GM23248 (cell line): Measurements from ENCODE around the gene KCNJ1. TPM values are rescaled to one million over a fixed set of nuclear protein-coding genes. Genes with fewer than 3 reads are reported as not detected.

Source experiments
- DNase-seq: peaks from one replicate; pipeline ENCODE4 v3.0.0-alpha.2; 2015
- H2AFZ ChIP-seq: fragments of 200-600 bp; sonication (generic); 2 replicates; pipeline ENCODE4 v1.6.1; 2016; ENCODE audit warnings: antibody characterized with exemption
- H3F3A ChIP-seq: fragments of 200-600 bp; sonication (generic); 2 replicates; pipeline ENCODE4 v1.6.1; 2016; ENCODE audit warnings: mild to moderate bottlenecking, antibody characterized with exemption, mixed run types; ENCODE audit not compliant: insufficient read depth
- H3K27ac ChIP-seq: fragments of 200-600 bp; sonication (generic); 2 replicates; pipeline ENCODE4 v1.5.1; 2016; ENCODE audit warnings: mild to moderate bottlenecking
- H3K27me3 ChIP-seq: fragments of 200-600 bp; sonication (generic); replicated peaks from 2 replicates; pipeline ENCODE4 v1.6.1; 2016; ENCODE audit warnings: mild to moderate bottlenecking; ENCODE audit not compliant: insufficient read depth
- H3K36me3 ChIP-seq: fragments of 200-600 bp; sonication (generic); 2 replicates; pipeline ENCODE4 v1.6.1; 2016; ENCODE audit warnings: low read depth, mild to moderate bottlenecking
- H3K4me1 ChIP-seq: fragments of 200-600 bp; sonication (generic); 2 replicates; pipeline ENCODE4 v1.6.1; 2016; ENCODE audit warnings: mild to moderate bottlenecking; ENCODE audit not compliant: insufficient read depth
- H3K4me2 ChIP-seq: fragments of 200-600 bp; sonication (generic); one replicate; pipeline ENCODE4 v1.6.1; 2016; ENCODE audit warnings: mild to moderate bottlenecking; ENCODE audit not compliant: unreplicated experiment
- H3K4me3 ChIP-seq: fragments of 200-600 bp; sonication (generic); 2 replicates; pipeline ENCODE4 v1.5.1; 2016; ENCODE audit warnings: mild to moderate bottlenecking
- H3K79me2 ChIP-seq: fragments of 200-600 bp; sonication (generic); 2 replicates; pipeline ENCODE4 v1.6.1; 2016; ENCODE audit warnings: mild to moderate bottlenecking; ENCODE audit not compliant: insufficient read depth
- H3K9ac ChIP-seq: fragments of 200-600 bp; sonication (generic); 2 replicates; pipeline ENCODE4 v1.6.1; 2016; ENCODE audit warnings: mild to moderate bottlenecking
- H3K9me2 ChIP-seq: fragments of 200-600 bp; sonication (generic); 2 replicates; pipeline ENCODE4 v1.6.1; 2016; ENCODE audit warnings: mixed run types, mild to moderate bottlenecking, moderate library complexity; ENCODE audit not compliant: insufficient read depth
- H3K9me3 ChIP-seq: fragments of 200-600 bp; sonication (generic); one replicate; pipeline ENCODE4 v1.6.1; 2017; ENCODE audit warnings: low read depth
- H4K20me1 ChIP-seq: fragments of 200-600 bp; sonication (generic); 2 replicates; pipeline ENCODE4 v1.6.0; 2016; ENCODE audit not compliant: insufficient read depth
- EZH2 ChIP-seq: fragments of 200-600 bp; sonication (generic); IDR thresholded peaks from 2 replicates; pipeline ENCODE4 v1.6.1; 2018; ENCODE audit warnings: antibody characterized with exemption, mild to moderate bottlenecking; ENCODE audit not compliant: insufficient read depth, poor library complexity, severe bottlenecking
- EZH2phosphoT487 ChIP-seq: fragments of 200-600 bp; sonication (generic); IDR thresholded peaks from 2 replicates; pipeline ENCODE4 v1.6.1; 2018; ENCODE audit warnings: antibody characterized with exemption, moderate library complexity, mild to moderate bottlenecking, low read depth; ENCODE audit not compliant: insufficient read depth
- WGBS, 2 experiments: methylation state at CpG; one replicate each; pipeline ENCODE4 v1.1.6; 2015 to 2017; ENCODE audit warnings: low lambda C conversion rate in 2 of 2, low coverage in 1 of 2; ENCODE audit errors: missing lambda C conversion rate in 2 of 2; 5-methylcytosine and 5-hydroxymethylcytosine counted together
- in situ Hi-C: fragments of 300-500 bp; cut with MboI; formaldehyde crosslinking; loops from 2 replicates; pipeline ENCODE4 v1.15.0; 2020
- polyA plus RNA-seq: library from polyadenylated mRNA; unstranded; fragments of >200 nt; fragmentation: Nextera tagmentation; extraction: Ambion mirVana; gene quantifications from 2 replicates; pipeline ENCODE4 v1.2.1, GENCODE V29; 2016
- total RNA-seq: library from RNA; depleted of rRNA; stranded (reverse); fragments of >200 nt; shearing (Covaris generic); gene quantifications from 2 replicates; pipeline ENCODE4 v1.2.3, GENCODE V29; 2014

KCNJ1 gene
- total and polyA plus RNA-seq, 2 experiments from 2014 or later: not detected

DNA sequence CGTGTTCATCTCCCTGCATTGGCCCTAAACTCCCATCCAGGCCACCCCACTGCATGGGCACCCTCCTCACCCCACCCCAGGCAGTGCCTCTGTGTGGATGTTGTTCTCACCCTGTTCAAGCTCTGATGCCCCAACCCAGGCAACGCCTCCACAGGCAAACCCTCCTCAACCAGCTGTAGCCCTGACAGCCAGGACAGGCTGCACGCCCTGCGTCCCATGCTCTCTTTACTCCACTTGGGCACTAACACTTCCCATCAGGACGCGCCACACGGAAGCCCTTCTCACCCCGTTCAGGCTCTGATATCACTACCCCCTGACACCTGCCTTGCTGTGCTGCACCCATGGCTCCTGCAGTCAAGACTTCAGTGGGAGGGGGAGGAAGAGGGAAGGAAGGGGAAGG is 47.9 kb downstream of the KCNJ1 start:
- Histone ChIP-seq H3F3A (peaks cover 16% of the 10 kb centered on the region; the same call in 1 of the 2 replicates), H3K9me3 (no peaks in the 10 kb centered on the region), H3K4me2 (no peak overlapping the region), H3K9me2 (no peaks in the 10 kb centered on the region), H2AFZ (no peak overlapping the region), H3K9ac (no peak overlapping the region), H3K4me3 (no peak overlapping the region), H3K4me1 (peaks cover 17% of the 10 kb centered on the region), H3K27me3 (no peaks in the 10 kb centered on the region), H3K36me3 (no peaks in the 10 kb centered on the region), H3K27ac (no peak overlapping the region), H4K20me1 (no peaks in the 10 kb centered on the region), H3K79me2 (no peaks in the 10 kb centered on the region)
- in situ Hi-C loops: no loop called here
- TF ChIP-seq EZH2phosphoT487: no peak
- TF ChIP-seq EZH2: no peak
- 83 to 84% methylated on average over 8 of the region's 8 CpGs for WGBS, 2 experiments
- DNase-seq: no peak

DNA sequence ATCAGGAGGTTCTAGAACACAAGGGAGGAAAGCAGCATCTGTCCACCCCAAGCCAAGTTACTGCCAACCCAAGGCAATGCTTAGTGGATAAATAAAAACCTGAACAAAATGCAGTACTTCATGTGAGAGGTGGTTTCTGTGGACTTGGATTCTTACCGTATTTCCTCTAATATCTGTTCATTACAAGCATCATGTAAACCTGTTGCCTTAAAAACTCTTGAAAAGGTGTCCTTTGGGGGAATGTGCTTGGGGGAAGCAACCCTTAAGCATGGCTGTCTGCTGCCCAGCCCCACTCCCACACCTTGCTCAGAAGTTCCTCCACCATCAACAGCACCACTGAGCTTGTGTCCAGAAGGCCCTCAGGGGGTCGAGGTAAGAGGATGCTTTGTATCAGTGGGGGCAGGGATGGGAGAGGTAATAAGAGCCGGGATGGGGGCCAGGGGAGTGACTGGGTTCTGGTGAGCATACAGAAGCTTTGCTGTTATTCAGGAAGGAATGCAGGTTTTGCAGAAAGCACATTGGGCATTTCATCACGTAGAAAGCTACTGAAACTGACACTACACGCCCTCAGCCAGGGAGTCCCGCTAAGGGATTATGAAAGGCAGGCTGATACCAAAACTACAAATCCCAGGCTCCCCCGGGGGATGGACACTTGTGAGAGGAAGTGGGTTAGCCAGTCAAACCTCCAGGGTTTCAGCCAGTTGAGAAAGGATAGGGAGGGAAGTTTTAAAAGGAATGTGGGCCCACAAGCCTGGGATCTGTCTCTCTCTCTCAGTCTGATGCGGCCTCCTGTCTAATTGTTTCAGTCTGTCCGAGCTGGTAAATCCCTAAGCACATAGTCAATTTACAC is 52.0 kb downstream of the KCNJ1 start:
- H3F3A ChIP-seq: peaks cover 16% of the 10 kb centered on the region; the same call in 1 of the 2 replicates
- no peak overlapping the region; the same call in 1 of the 2 replicates for H3K9ac ChIP-seq
- TF ChIP-seq EZH2phosphoT487: no peak
- no peak for TF ChIP-seq EZH2
- peaks cover 17% of the 10 kb centered on the region for H3K4me1 ChIP-seq
- H3K4me2 ChIP-seq: peak overlapping the region; percentile 72
- H3K4me3 ChIP-seq: no peak overlapping the region
- no peaks in the 10 kb centered on the region for H3K27me3 ChIP-seq
- peaks cover 10% of the 10 kb centered on the region; the same call in 1 of the 2 replicates for H3K36me3 ChIP-seq
- in situ Hi-C loops: no loop called here
- peak overlapping the region; percentile 38 for H3K27ac ChIP-seq
- H3K79me2 ChIP-seq: no peaks in the 10 kb centered on the region
- no peaks in the 10 kb centered on the region for H3K9me2 ChIP-seq
- peak; percentile 91 for DNase-seq
- H3K9me3 ChIP-seq: no peaks in the 10 kb centered on the region
- H4K20me1 ChIP-seq: no peaks in the 10 kb centered on the region
- H2AFZ ChIP-seq: peak overlapping the region; percentile 27; the same call in 1 of the 2 replicates
- WGBS, 2 experiments: 17 to 22% methylated on average over 9 of the region's 9 CpGs

DNA sequence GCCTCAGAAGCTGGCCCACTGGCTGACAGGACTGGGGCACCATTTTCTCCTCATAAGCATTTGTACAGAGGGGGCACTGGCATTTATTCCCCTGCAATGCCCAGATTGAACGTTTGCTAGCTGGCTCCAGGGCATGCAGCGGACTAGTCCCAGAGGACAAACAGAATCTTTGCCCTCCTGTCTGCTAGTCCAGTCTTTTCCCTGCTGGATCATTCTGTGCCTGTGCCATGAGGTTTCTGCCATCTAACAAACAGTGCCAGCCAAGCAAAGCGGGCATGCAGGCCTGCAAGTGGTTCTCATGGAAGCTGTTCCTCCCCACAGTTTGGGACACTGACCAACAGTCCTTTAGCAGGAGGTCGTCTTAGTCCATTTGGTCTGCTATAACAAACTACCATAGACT is 53.4 kb downstream of the KCNJ1 start:
- 85 to 90% methylated on average over 4 of the region's 4 CpGs for WGBS, 2 experiments
- Histone ChIP-seq H3K4me3 (no peak overlapping the region), H3K4me1 (peaks cover 17% of the 10 kb centered on the region), H3K79me2 (no peaks in the 10 kb centered on the region), H3K9ac (no peak overlapping the region), H4K20me1 (no peaks in the 10 kb centered on the region), H3F3A (peaks cover 16% of the 10 kb centered on the region; the same call in 1 of the 2 replicates), H3K9me2 (no peaks in the 10 kb centered on the region), H3K9me3 (no peaks in the 10 kb centered on the region), H2AFZ (no peak overlapping the region), H3K36me3 (peaks cover 14% of the 10 kb centered on the region; the same call in 1 of the 2 replicates), H3K27ac (no peak overlapping the region), H3K27me3 (no peaks in the 10 kb centered on the region), H3K4me2 (no peak overlapping the region)
- DNase-seq: no peak
- in situ Hi-C loops: no loop called here
- TF ChIP-seq EZH2: no peak
- TF ChIP-seq EZH2phosphoT487: no peak

DNA sequence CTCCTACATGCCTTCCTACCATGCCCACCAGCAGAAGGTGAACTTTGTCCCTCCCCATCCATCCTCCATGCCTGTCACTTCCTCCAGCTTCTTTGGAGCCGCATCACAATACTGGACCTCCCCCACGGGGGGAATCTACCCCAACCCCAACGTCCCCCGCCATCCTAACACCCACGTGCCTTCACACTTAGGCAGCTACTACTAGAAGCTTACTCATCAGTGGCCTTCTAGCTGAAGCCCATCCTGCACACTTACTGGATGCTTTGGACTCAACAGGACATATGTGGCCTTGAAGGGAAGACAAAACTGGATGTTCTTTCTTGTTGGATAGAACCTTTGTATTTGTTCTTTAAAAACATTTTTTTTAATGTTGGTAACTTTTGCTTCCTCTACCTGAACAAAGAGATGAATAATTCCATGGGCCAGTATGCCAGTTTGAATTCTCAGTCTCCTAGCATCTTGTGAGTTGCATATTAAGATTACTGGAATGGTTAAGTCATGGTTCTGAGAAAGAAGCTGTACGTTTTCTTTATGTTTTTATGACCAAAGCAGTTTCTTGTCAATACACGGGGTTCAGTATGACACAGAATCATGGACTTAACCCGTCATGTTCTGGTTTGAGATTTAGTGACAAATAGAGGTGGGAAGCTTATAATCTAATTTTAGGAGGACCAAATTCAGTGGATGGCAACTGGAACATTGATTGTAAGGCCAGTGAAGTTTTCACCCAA is 56.1 kb downstream of the KCNJ1 start:
- Histone ChIP-seq H4K20me1 (no peaks in the 10 kb centered on the region), H3K9me3 (no peaks in the 10 kb centered on the region), H3K9me2 (no peaks in the 10 kb centered on the region), H3K4me2 (no peak overlapping the region), H3K36me3 (peaks cover 21% of the 10 kb centered on the region; the same call in 1 of the 2 replicates), H3K27ac (no peak overlapping the region), H3K27me3 (no peaks in the 10 kb centered on the region), H3K4me3 (no peak overlapping the region), H3K4me1 (peaks cover 35% of the 10 kb centered on the region), H3K9ac (no peak overlapping the region), H3F3A (peaks cover 22% of the 10 kb centered on the region), H3K79me2 (no peaks in the 10 kb centered on the region), H2AFZ (no peak overlapping the region)
- in situ Hi-C loops: no loop called here
- WGBS, 2 experiments: 77 to 79% methylated on average over 8 of the region's 8 CpGs
- no peak for TF ChIP-seq EZH2phosphoT487
- no peak for TF ChIP-seq EZH2
- DNase-seq: no peak
